ENCODE measurements around the gene HEPACAM.

GRCh38 chr11:124895471-124895971 is 40.3 kb downstream of the HEPACAM start:
- TF ChIP-seq CTCF (IDR thresholded peaks at IDR 0.05; ENCODE audit: low read depth, low read length) = no peak
- no peak for TF ChIP-seq EZH2phosphoT487 (IDR thresholded peaks at IDR 0.05; ENCODE audit: low read depth)
